GM12878 (cell line): ENCODE results near the gene OSM. TPM values are rescaled to one million over a fixed set of nuclear protein-coding genes. Genes with fewer than 3 reads are reported as not detected.

Experiments used
- ATAC-seq: fragments of 200-7000 bp; cut with Tn5 transposase; 3 replicates; pipeline ENCODE4 v1.9.1; 2020; ENCODE audit warnings: mild to moderate bottlenecking, moderate library complexity
- BruUV-seq: library from RNA; stranded (reverse); fragments of 400-500 nt; replicated peaks from 2 replicates; lab custom pipeline; 2021; lab: Mats Ljungman, UMichigan
- CTCF ChIA-PET: fragments of 300-600 bp; sonication (Branson Sonifier 250); formaldehyde crosslinking; extraction: SDS; loops from one replicate; lab custom pipeline; 2021; ENCODE audit warnings: inconsistent platforms; lab: Yijun Ruan, JAX
- POLR2A ChIA-PET: fragments of 350-600 bp; formaldehyde crosslinking; extraction: SDS; loops from one replicate; lab custom pipeline; 2021; ENCODE audit warnings: inconsistent platforms; lab: Charles Lee
- RAD21 ChIA-PET: fragments of 300-600 bp; sonication (Branson Sonifier 250); formaldehyde crosslinking; loops from one replicate; lab custom pipeline; 2023; ENCODE audit warnings: antibody characterized with exemption; ENCODE audit not compliant: unreplicated experiment; lab: Charles Lee
- SMC1A ChIA-PET: fragments of 300-600 bp; sonication (Branson Sonifier 250); formaldehyde crosslinking; loops from one replicate; lab custom pipeline; 2023; ENCODE audit not compliant: unreplicated experiment, uncharacterized antibody; lab: Charles Lee
- DNase-seq: peaks from one replicate; pipeline ENCODE4 v3.0.0-alpha.2; 2011; ENCODE audit warnings: low read depth, low spot score
- FAIRE-seq: peaks from 3 replicates; lab custom pipeline; 2011; peaks lifted over from hg19 to GRCh38; lab: Jason Lieb, UNC
- H2AFZ ChIP-seq: 2 replicates; pipeline ENCODE4 v1.6.0; 2011; ENCODE audit warnings: low read depth, low read length, control low read depth; ENCODE audit not compliant: control insufficient read depth
- H3K27ac ChIP-seq: 2 replicates; pipeline ENCODE4 v1.5.1; 2011; ENCODE audit warnings: control low read depth; ENCODE audit not compliant: control insufficient read depth, insufficient read depth
- H3K27me3 ChIP-seq, 2 experiments: replicated peaks in 1 of 2; 2 replicates each; pipeline versions ENCODE4 v1.6.0 to v1.6.1; 2011; ENCODE audit warnings: low read length in 1 of 2; ENCODE audit not compliant: control insufficient read depth in 2 of 2, insufficient read depth in 2 of 2
- H3K36me3 ChIP-seq, 2 experiments: 2 replicates each; pipeline ENCODE4 v1.5.1; 2011; ENCODE audit warnings: low read length in 1 of 2; ENCODE audit not compliant: control insufficient read depth in 2 of 2, insufficient read depth in 2 of 2
- H3K4me1 ChIP-seq: 2 replicates; pipeline ENCODE4 v1.6.1; 2011; ENCODE audit warnings: mild to moderate bottlenecking, low read length, moderate library complexity, mixed read lengths; ENCODE audit not compliant: control insufficient read depth, insufficient read depth
- H3K4me2 ChIP-seq: 2 replicates; pipeline ENCODE4 v1.6.0; 2011; ENCODE audit warnings: control low read depth; ENCODE audit not compliant: control insufficient read depth, insufficient read depth
- H3K4me3 ChIP-seq: fragments of 200-600 bp; sonication (generic); 2 replicates; pipeline ENCODE4 v1.5.1; 2016
- H3K79me2 ChIP-seq: 2 replicates; pipeline ENCODE4 v1.6.0; 2011; ENCODE audit warnings: low read length; ENCODE audit not compliant: control insufficient read depth, insufficient read depth
- H3K9ac ChIP-seq: 2 replicates; pipeline ENCODE4 v1.8.0; 2011; ENCODE audit warnings: low read length, control low read depth, mixed read lengths; ENCODE audit not compliant: control insufficient read depth, insufficient read depth
- H3K9me3 ChIP-seq: replicated peaks from 3 replicates; pipeline ENCODE4 v1.5.1; 2011; ENCODE audit warnings: mild to moderate bottlenecking, low read length; ENCODE audit not compliant: control insufficient read depth, insufficient read depth
- H4K20me1 ChIP-seq: 2 replicates; pipeline ENCODE4 v1.6.0; 2011; ENCODE audit not compliant: control insufficient read depth, insufficient read depth
- CREM ChIP-seq: IDR thresholded peaks from 2 replicates; pipeline ENCODE4 v1.6.1; 2014; ENCODE audit warnings: antibody characterized with exemption, low read depth
- EED ChIP-seq: sonication (generic); IDR thresholded peaks from 2 replicates; pipeline ENCODE4 v1.6.1; 2016; ENCODE audit warnings: antibody characterized with exemption, low read depth
- KAT2A ChIP-seq: conservative IDR thresholded peaks from 2 replicates; pipeline ENCODE4 v1.6.1; 2011; ENCODE audit warnings: low read depth, low read length; ENCODE audit not compliant: control insufficient read depth
- NBN ChIP-seq: fragments of 450-650 bp; IDR thresholded peaks from 2 replicates; pipeline ENCODE4 v1.6.1; 2016
- PML ChIP-seq: IDR thresholded peaks from 2 replicates; pipeline ENCODE4 v1.6.1; 2012; ENCODE audit warnings: low read length, inconsistent platforms
- POU2F2 ChIP-seq: IDR thresholded peaks from 3 replicates; pipeline ENCODE4 v1.6.1; 2011; ENCODE audit warnings: low read depth, mild to moderate bottlenecking, low read length, borderline replicate concordance
- WGBS: methylation state at CpG from one replicate; pipeline ENCODE4 v1.1.6; 2016; ENCODE audit warnings: low lambda C conversion rate; ENCODE audit not compliant: insufficient replicate concordance, insufficient coverage; ENCODE audit errors: missing lambda C conversion rate; 5-methylcytosine and 5-hydroxymethylcytosine counted together
- in situ Hi-C: fragments of 300-500 bp; cut with MboI; formaldehyde crosslinking; loops from 9 replicates; pipeline ENCODE4 v1.14.3; 2018; ENCODE audit warnings: mixed read lengths
- intact Hi-C: fragments of 100-400 bp; cut with micrococcal nuclease; formaldehyde crosslinking; loops from one replicate; pipeline ENCODE4 v1.14.2; 2022; ENCODE audit not compliant: unreplicated experiment
- polyA plus RNA-seq, 11 experiments: library from polyadenylated mRNA; depleted of rRNA in 4 of 11; unstranded in 6 of 11; stranded (reverse) in 5 of 11; fragments of >200 nt; fragmentation: Nextera tagmentation in 4 of 11; fragmentation: Illumina TruSeq in 1 of 11; extraction: Ambion mirVana in 4 of 11; extraction: Trizol in 1 of 11; gene quantifications; 1 replicate in 1 of 11; 2 replicates in 10 of 11; pipeline versions ENCODE4 v1.2.1 to v1.2.3, GENCODE V29; 2011 to 2016; ENCODE audit warnings: inconsistent platforms in 2 of 11, missing spikeins in 2 of 11, low read depth in 1 of 11
- total RNA-seq, 4 experiments: library from RNA; depleted of rRNA in 3 of 4; stranded (reverse); fragments of >200 nt in 3 of 4; fragmentation: Illumina TruSeq in 1 of 4; extraction: Trizol in 1 of 4; gene quantifications; 2 replicates each; pipeline versions ENCODE4 v1.2.1 to v1.2.3, GENCODE V29; 2013 to 2021
- TF ChIP-seq, protein P1 (sequence below): fragments of 450-650 bp; formaldehyde crosslinking; IDR thresholded peaks from 2 replicates; pipeline ENCODE4 v1.5.0; 2022; ENCODE audit warnings: mild to moderate bottlenecking, missing genetic modification characterization

Gene OSM
- total and polyA plus RNA-seq, 10 of the 15 experiments (the other 5 are each of a cell fraction or from before 2014, with no cell fraction given): 0.06 to 1.4 (median 0.59) TPM

DNA sequence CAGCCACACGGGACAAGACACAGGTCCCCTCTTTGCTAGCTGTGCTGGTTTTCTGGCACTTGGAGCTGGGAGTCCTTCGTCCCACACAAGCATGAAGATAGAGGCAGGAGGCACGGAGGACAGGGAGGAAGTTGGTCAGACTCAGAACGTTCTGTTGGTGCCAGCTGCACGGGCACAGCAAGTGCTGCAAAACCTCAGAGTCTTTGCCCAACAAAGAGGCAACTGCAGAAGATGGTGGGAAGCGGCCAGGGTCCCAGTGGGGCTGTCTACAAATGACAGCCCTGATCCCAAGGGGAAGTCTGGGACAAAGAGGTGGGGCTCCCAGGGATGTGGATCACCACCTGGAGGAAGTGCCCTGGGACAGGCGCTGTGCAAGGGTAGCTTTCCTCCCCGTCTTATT lies 9.4 kb upstream of the OSM start (continued):
- TF ChIP-seq, protein P1, sequence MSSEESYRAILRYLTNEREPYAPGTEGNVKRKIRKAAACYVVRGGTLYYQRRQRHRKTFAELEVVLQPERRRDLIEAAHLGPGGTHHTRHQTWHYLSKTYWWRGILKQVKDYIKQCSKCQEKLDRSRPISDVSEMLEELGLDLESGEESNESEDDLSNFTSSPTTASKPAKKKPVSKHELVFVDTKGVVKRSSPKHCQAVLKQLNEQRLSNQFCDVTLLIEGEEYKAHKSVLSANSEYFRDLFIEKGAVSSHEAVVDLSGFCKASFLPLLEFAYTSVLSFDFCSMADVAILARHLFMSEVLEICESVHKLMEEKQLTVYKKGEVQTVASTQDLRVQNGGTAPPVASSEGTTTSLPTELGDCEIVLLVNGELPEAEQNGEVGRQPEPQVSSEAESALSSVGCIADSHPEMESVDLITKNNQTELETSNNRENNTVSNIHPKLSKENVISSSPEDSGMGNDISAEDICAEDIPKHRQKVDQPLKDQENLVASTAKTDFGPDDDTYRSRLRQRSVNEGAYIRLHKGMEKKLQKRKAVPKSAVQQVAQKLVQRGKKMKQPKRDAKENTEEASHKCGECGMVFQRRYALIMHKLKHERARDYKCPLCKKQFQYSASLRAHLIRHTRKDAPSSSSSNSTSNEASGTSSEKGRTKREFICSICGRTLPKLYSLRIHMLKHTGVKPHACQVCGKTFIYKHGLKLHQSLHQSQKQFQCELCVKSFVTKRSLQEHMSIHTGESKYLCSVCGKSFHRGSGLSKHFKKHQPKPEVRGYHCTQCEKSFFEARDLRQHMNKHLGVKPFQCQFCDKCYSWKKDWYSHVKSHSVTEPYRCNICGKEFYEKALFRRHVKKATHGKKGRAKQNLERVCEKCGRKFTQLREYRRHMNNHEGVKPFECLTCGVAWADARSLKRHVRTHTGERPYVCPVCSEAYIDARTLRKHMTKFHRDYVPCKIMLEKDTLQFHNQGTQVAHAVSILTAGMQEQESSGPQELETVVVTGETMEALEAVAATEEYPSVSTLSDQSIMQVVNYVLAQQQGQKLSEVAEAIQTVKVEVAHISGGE (CRISPR knock-in tag): no peak
- TF ChIP-seq POU2F2 (no peak), PML (no peak)

DNA sequence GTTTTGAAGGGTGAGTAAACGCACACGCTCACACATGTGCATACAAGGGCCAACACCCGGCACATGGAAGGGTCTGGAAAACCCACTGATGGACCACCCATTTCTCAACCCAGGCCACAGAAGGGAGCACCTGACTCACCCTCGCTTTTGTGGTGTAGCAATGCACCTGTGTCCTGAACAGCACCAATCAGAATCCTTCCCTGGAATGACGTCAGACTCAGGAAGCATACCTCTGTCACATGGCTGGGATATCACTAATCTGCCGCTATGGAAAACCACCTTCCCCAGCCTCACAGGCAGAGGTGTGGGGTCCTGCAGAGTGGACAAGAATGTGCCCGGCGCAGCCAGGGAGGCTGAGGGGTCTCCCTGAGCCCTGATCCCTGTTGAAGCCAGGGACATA lies 9.0 kb upstream of the OSM start:
- Histone ChIP-seq H3K27ac (no peak overlapping the region), H3K27me3 (no peaks in the 10 kb centered on the region), H3K4me1 (no peaks in the 10 kb centered on the region), H3K79me2 (no peaks in the 10 kb centered on the region), H4K20me1 (no peaks in the 10 kb centered on the region), H2AFZ (no peak overlapping the region), H3K4me3 (no peak overlapping the region), H3K9me3 (no peaks in the 10 kb centered on the region), H3K9ac (no peak overlapping the region), H3K4me2 (no peak overlapping the region), H3K36me3 (no peaks in the 10 kb centered on the region)
- DNase-seq (no peak), ATAC-seq (no peak), FAIRE-seq (no peak)
- CTCF ChIA-PET: interaction anchor here (2.0 kb wide), 1 partner anchor 12 kb away, joined by 7 read pairs; no protein-coding TSS in a partner anchor
- POLR2A ChIA-PET: no interaction called here
- intact Hi-C loops (no loop called here), in situ Hi-C loops (no loop called here)
- SMC1A ChIA-PET: interaction anchor here (1.2 kb wide), 1 partner anchor 12 kb away, joined by 3 read pairs; no protein-coding TSS in a partner anchor
- RAD21 ChIA-PET: no interaction called here
- WGBS: 47% methylated on average over 8 of the region's 8 CpGs
- TF ChIP-seq NBN (no peak), CREM (no peak), EED (no peak), KAT2A (no peak)
- no TSS peak for BruUV-seq
